HG03571 (cell line): ENCODE data around the gene CAMK1D.

Experiments
- ATAC-seq: cut with Tn5 transposase; IDR thresholded peaks from one replicate; pipeline ENCODE4 v1.9.1; 2021; ENCODE audit not compliant: unreplicated experiment

CAMK1D gene

GRCh38 chr10:12459762-12460161 is 110.4 kb downstream of the CAMK1D start:
- ATAC-seq: no peak

DNA sequence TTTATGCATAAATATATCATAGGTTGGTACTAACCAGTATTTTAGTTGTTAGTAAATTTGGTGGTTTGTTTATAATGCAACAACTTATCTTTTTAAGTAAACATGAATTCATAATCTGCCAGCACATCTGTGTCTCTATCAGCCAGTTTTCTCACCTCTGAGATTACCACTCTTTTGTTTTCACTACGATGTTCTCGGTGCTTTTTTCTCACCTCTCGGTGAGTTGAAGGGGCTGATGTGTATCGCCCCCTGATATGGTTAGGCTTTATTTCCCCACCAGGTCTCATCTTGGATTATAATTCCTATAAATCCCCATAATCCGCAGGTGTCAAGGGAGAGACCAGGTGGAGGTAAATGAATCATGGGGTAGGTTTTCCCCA is 114.1 kb downstream of the CAMK1D start:
- no peak for ATAC-seq

DNA sequence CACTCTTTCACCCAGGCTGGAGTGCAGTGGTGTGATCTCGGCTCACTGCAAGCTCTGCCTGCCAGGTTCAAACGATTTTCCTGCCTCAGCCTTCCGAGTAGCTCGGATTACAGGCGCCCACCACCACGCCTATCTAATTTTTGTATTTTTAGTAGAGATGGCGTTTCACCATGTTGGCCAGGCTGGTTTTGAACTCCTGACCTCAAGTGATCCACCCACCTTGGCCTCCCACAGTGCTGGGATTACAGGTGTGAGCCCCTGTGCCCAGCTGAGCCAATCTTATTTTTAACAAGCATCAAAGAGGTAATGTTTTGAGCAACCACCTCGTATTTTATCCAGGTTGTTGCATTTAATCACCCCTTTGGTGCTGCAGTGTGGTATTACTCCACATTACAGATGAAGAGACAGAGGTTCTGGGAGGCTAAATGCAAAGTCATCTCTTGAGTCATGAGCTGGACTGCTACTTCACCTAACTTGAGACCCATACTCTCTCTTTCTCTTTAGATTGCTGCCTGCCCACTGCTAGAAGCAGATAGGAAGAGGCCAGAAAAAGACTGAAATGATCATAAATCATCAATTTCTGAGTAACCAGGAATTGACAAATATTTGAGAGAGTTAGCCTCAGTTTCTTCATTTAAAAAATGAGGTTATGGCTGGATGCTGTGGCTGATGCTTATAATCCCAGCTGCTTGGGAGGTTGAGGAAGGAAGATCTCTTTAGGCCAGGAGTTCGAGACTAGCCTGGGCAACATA is 116.2 kb downstream of the CAMK1D start:
- no peak for ATAC-seq

- ATAC-seq: no peak
Measured at GRCh38 chr10:12466704-12467305, 117.5 kb downstream of the CAMK1D start.

GRCh38 chr10:12469345-12469744 is 120.0 kb downstream of the CAMK1D start:
- ATAC-seq: no peak

DNA sequence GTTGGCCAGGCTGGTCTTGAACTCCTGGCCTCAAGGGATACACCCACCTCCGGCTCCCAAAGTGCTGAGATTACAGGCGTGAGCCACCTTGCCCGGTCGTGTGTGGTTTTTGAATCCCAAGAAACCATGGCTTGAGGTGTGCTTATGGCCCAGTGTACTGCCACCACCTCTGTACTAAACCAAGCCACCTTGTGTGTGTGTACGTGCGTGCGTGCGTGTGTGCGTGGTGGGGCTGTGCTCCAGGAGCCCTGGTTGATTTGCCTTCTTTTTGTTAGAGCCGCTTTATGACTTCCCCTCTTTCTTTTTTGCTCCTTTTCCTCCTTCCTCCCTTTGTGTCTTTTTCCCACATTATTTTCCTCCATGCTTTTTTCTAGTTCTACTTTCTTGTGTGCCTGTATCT is 121.4 kb downstream of the CAMK1D start:
- no peak for ATAC-seq

GRCh38 chr10:12471135-12471534 is 121.8 kb downstream of the CAMK1D start:
- ATAC-seq: no peak

DNA sequence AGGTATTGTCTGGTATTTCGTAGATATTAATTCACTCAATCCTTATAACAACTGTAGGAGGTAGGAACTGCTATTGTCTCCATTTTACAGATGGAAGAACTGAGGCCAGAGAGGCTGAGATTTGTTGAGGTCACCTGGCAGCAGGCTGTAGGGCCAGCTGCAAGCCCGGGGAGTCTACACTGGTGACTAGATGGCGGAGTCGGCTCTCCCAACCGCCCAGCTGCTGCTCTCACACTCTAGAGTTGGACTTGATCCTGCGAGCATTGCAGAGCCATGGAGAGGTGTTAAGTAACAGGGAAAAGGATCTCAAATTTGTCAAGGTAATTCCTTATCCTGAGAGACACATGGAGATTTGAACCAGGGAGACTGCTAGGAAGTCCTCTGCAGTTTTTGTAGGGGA is 124.1 kb downstream of the CAMK1D start:
- ATAC-seq: no peak

DNA sequence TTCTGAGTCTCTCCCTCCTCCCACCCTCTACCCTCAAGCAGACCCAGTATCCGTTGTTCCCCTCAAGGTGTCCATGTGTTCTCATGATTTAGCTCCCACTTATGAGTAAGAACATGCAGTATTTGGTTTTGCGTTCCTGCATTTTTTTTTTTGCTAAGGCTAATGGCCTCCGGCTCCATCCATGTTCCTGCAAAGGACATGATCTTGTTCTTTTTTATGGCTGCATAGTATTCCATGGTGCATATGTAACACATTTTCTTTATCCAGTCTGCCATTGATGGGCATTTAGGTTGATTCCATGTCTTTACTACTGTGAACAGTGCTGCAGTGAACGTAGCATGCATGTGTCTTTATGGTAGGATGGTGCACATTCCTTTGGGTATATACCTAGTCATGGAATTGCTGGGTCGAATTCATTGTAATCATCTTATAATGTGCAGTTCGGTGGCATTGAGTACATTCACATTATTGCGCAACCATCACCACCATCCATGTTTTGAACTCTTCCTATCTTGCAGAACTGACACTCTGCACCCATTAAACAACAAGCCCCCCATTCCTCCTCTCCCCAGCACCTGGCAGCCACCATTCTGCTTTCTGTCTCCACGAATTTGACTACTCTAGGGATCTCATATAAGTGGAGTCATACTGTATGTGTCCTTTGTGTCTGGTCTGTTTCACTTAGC is 125.5 kb downstream of the CAMK1D start:
- ATAC-seq: no peak

DNA sequence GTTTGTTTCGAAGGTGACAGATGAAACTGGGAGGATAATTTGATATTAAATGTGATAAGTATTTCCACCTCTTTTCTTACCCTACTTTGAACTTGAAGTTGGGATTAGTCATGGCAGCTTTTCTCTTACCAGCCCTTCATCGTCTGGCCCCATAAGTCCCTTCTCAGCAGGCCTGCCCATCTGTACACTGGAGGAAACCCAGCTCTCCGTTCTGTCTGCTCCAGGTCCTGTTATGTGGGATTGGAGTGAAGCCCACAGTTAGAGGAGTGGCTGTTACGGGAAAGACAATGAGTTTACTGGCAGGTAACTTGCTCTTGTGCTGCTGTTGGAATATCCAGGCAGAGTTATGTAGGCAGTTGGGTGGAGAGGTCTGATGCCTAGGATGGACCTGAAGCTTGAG is 127.3 kb downstream of the CAMK1D start:
- ATAC-seq: no peak

DNA sequence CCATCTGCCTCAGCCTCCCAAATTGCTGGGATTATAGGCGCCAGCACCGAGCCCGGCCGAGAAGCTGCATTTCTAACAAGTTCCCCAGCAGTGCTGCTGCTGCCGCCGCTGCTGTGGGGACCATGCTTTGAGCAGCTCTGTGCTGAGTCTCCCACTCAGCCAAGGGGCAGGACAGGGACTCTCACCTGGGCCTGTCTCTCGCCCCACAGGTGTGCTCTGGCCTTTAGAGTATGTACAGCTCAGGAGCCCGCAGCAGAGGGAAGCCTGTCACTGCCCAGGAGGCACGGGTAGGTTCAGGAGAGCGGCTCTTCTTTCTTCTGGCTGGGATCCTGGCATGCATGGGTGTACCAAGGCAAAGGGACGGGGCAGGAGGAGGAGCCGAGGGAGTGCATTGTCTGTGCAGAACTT is 130.1 kb downstream of the CAMK1D start:
- ATAC-seq: no peak

- no peak for ATAC-seq
Measured at GRCh38 chr10:12479924-12480323, 130.6 kb downstream of the CAMK1D start.

GRCh38 chr10:12480440-12480839 is 131.1 kb downstream of the CAMK1D start:
- ATAC-seq: no peak

GRCh38 chr10:12481924-12482323 is 132.6 kb downstream of the CAMK1D start:
- no peak for ATAC-seq

DNA sequence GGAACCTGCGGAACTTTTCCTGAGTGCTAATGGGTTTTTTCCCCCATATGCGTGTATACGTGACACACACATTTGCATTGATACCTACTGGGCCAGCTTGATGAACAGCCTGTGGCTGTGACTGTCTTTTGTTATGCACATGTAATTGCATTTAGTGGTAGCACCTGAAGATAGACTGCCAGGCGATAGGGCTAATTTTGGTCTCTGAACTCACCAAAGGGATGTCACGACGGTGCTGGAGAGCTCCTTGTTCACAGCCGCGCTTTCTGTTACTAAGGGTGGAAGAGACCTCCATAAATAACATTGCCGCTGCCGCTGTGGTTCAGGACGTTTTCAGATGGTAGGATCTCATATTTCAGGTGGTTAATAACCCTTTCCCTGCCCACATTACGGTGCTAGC is 133.2 kb downstream of the CAMK1D start:
- ATAC-seq: no peak

DNA sequence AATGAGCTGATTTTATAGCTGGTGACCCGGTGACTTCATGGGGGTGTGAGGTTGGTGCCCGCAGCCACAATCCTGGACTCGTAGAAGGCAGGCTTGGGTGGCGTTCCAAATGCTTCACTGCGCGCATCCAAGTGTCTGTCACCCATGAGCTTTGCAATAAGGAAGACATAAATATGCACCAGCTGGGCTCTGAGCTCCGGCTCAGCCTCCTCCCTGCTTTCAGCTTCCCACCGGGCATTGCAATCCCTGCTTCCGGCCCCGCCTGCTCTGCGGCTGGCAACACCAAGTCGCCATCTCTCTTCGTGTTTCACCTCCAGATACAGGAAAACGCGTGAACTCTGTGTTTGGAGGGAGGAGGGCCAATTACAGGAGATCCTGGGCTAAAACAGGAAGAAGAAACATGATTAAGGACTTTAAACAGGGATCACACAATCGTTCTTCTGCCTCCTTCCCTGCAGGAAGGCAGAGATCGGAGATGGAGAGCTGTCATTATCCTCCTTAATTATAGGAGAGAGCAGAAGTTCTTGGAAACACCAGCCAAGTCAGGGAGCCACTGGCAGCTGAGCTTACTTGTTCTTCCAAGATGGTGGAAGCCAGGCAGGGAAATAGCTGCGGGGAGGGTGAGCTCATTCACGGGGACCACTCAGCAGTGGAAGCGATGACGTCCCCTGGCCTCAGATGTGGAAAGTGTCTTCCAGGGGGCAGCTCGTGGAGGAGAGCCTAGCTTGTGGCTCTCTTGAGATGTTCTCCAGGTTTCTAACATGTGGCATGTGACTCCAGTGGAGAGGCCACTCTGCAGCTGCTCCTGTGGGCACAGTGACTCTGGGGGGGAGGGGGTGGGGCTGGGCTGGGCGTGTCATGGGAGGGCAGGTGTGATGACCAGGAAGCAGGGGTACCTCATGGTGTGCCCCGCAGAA is 134.9 kb downstream of the CAMK1D start:
- ATAC-seq: peak; percentile 23

GRCh38 chr10:12484941-12485805 is 135.8 kb downstream of the CAMK1D start:
- ATAC-seq: peak; percentile 82

DNA sequence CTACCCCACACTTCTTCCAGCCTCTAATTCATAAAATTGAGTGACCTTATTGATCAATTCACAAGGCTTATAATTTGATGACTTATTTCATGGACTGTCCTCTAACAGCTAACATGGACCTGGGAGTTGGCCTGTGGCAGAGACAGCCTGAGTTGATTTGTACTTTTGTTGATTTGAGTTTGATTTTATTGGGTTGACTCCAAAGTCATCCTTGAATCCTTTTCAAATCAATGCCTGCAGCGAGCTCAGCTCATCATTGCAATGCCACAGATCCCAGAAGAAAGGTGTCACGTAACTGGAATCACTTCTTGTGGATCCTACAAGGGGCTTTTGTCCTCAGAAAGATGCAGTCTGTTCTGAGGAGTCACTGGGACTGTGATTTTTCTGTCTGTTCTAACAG is 138.0 kb downstream of the CAMK1D start:
- no peak for ATAC-seq

DNA sequence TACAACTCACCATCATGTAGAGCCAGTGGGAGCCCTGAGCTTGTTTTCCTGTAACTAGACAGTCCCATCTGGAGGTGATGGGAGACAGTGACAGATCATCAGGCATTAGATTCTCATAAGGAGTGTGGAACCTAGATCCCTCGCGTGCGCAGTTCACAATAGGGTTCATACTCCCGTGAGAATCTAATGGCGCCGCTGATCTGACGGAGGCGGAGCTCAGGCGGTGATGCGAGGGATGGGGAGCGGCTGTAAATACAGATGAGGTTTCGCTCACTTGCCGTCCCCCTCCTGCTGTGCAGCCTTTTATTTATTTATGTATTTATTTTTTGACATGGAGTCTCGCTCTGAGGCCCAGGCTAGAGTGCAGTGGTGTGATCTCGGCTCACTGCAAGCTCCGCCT is 139.3 kb downstream of the CAMK1D start:
- no peak for ATAC-seq

- no peak for ATAC-seq
Measured at GRCh38 chr10:12489357-12489756, 140.0 kb downstream of the CAMK1D start.
